VCaP (cell line): ENCODE results near the gene CRISPLD2.

ENCODE experiments used
- H3K27ac ChIP-seq: fragments of 450-650 bp; 2 replicates; pipeline ENCODE4 v1.5.1; 2017
- CTCF ChIP-seq: fragments of 450-650 bp; conservative IDR thresholded peaks from 2 replicates; pipeline ENCODE4 v1.5.1; 2017; ENCODE audit warnings: mild to moderate bottlenecking, moderate library complexity

Gene CRISPLD2

GRCh38 chr16:84891149-84891795, 71.5 kb downstream of the CRISPLD2 start:
- no peak overlapping the region for H3K27ac ChIP-seq
- no peak for TF ChIP-seq CTCF

- TF ChIP-seq CTCF: no peak
- H3K27ac ChIP-seq: no peak overlapping the region
Observed at GRCh38 chr16:84892097-84892496, 72.3 kb downstream of the CRISPLD2 start.

GRCh38 chr16:84893467-84893848, 73.7 kb downstream of the CRISPLD2 start:
- no peak overlapping the region for H3K27ac ChIP-seq

GRCh38 chr16:84893849-84894599, 74.2 kb downstream of the CRISPLD2 start:
- no peak overlapping the region for H3K27ac ChIP-seq

More at GRCh38 chr16:84893467-84893848, 73.7 kb downstream of the CRISPLD2 start:
- TF ChIP-seq CTCF: no peak

GRCh38 chr16:84895016-84895415, 75.2 kb downstream of the CRISPLD2 start:
- no peak for TF ChIP-seq CTCF

More at GRCh38 chr16:84893849-84894599, 74.2 kb downstream of the CRISPLD2 start:
- no peak for TF ChIP-seq CTCF

GRCh38 chr16:84896847-84897246, 77.1 kb downstream of the CRISPLD2 start:
- no peak for TF ChIP-seq CTCF

More at GRCh38 chr16:84895016-84895415, 75.2 kb downstream of the CRISPLD2 start:
- no peak overlapping the region for H3K27ac ChIP-seq

GRCh38 chr16:84897911-84898377, 78.2 kb downstream of the CRISPLD2 start:
- TF ChIP-seq CTCF: no peak
- H3K27ac ChIP-seq: no peak overlapping the region

More at GRCh38 chr16:84896847-84897246, 77.1 kb downstream of the CRISPLD2 start:
- no peak overlapping the region for H3K27ac ChIP-seq
